Astrocyte of the spinal cord (primary cell): ENCODE data around the gene RDH11.

ENCODE experiments used
- DNase-seq: peaks from one replicate; pipeline ENCODE4 v3.0.0; 2011; ENCODE audit warnings: low read depth, low spot score
- H3K4me3 ChIP-seq: 2 replicates; pipeline ENCODE4 v1.5.1; 2011; ENCODE audit warnings: low read depth, mild to moderate bottlenecking, low read length, moderate library complexity
- CTCF ChIP-seq: IDR thresholded peaks from 2 replicates; pipeline ENCODE4 v1.5.1; 2012; ENCODE audit warnings: low read depth, mild to moderate bottlenecking, low read length, inconsistent platforms
- in situ Hi-C: cut with HindIII; loops from 2 replicates; pipeline ENCODE4 v1.10.0; 2017; ENCODE audit warnings: low sequenced_read_pairs

The RDH11 gene

GRCh38 chr14:67653651-67654280, 41.8 kb downstream of the RDH11 start:
- TF ChIP-seq CTCF = no peak
- DNase-seq = no peak
- in situ Hi-C loops = no loop called here
- H3K4me3 ChIP-seq = no peak overlapping the region

- in situ Hi-C loops = no loop called here
- no peak for DNase-seq
- no peak overlapping the region for H3K4me3 ChIP-seq
- no peak for TF ChIP-seq CTCF
These were observed 43.4 kb downstream of the RDH11 start for GRCh38 chr14:67652189-67652588.

- no peak for TF ChIP-seq CTCF
- no peak for DNase-seq
- in situ Hi-C loops = no loop called here
- no peak overlapping the region for H3K4me3 ChIP-seq
These were observed 44.9 kb downstream of the RDH11 start for GRCh38 chr14:67650694-67651093.

GRCh38 chr14:67650151-67650550, 45.4 kb downstream of the RDH11 start:
- DNase-seq = no peak
- no peak overlapping the region for H3K4me3 ChIP-seq
- no peak for TF ChIP-seq CTCF
- in situ Hi-C loops = no loop called here

- in situ Hi-C loops = no loop called here
- H3K4me3 ChIP-seq = no peak overlapping the region
- no peak for TF ChIP-seq CTCF
- DNase-seq = no peak
These were observed 49.4 kb downstream of the RDH11 start for GRCh38 chr14:67646131-67646530.

GRCh38 chr14:67645414-67645813, 50.1 kb downstream of the RDH11 start:
- no peak for TF ChIP-seq CTCF
- no peak for DNase-seq
- in situ Hi-C loops = no loop called here
- H3K4me3 ChIP-seq = no peak overlapping the region
